RWPE2 (cell line): ENCODE results near the gene ANKRD35.
A peak's percentile ranks its signal among the peaks of the same experiment; 100 is the strongest.

ENCODE experiments used
- ATAC-seq: fragments of 200-7000 bp; cut with Tn5 transposase; 3 replicates; pipeline ENCODE4 v1.9.1; 2021; ENCODE audit warnings: low read depth
- DNase-seq: peaks from one replicate; pipeline ENCODE4 v3.0.0-alpha.2; 2020; ENCODE audit warnings: low spot score
- H3K27ac ChIP-seq: fragments of 450-650 bp; 2 replicates; pipeline ENCODE4 v1.5.1; 2017; ENCODE audit warnings: mild to moderate bottlenecking; ENCODE audit not compliant: poor library complexity, severe bottlenecking
- H3K27me3 ChIP-seq: fragments of 250-450 bp; sonication (Bioruptor Pico); 2 replicates; pipeline ENCODE4 v1.5.1; 2021; ENCODE audit warnings: mild to moderate bottlenecking, moderate library complexity; ENCODE audit not compliant: insufficient read depth, poor library complexity, severe bottlenecking
- H3K36me3 ChIP-seq: fragments of 250-450 bp; sonication (Bioruptor Pico); 2 replicates; pipeline ENCODE4 v1.5.1; 2020; ENCODE audit warnings: low read depth, mild to moderate bottlenecking, moderate library complexity
- H3K4me1 ChIP-seq: fragments of 250-450 bp; sonication (Bioruptor Pico); 2 replicates; pipeline ENCODE4 v1.5.1; 2021; ENCODE audit warnings: mild to moderate bottlenecking, moderate library complexity; ENCODE audit not compliant: insufficient read depth, poor library complexity, severe bottlenecking
- H3K4me3 ChIP-seq: fragments of 250-450 bp; sonication (Bioruptor Pico); 2 replicates; pipeline ENCODE4 v1.5.1; 2021; ENCODE audit warnings: mild to moderate bottlenecking, moderate library complexity; ENCODE audit not compliant: severe bottlenecking
- H3K9me3 ChIP-seq: fragments of 250-450 bp; sonication (Bioruptor Pico); 2 replicates; pipeline ENCODE4 v1.5.1; 2021; ENCODE audit warnings: mild to moderate bottlenecking, moderate library complexity; ENCODE audit not compliant: severe bottlenecking
- TF ChIP-seq, protein P1 (sequence below): fragments of 450-650 bp; IDR thresholded peaks from one replicate; pipeline ENCODE4 v1.5.1; 2017; ENCODE audit warnings: mild to moderate bottlenecking, moderate library complexity; ENCODE audit not compliant: poor library complexity, severe bottlenecking

ANKRD35 gene

DNA sequence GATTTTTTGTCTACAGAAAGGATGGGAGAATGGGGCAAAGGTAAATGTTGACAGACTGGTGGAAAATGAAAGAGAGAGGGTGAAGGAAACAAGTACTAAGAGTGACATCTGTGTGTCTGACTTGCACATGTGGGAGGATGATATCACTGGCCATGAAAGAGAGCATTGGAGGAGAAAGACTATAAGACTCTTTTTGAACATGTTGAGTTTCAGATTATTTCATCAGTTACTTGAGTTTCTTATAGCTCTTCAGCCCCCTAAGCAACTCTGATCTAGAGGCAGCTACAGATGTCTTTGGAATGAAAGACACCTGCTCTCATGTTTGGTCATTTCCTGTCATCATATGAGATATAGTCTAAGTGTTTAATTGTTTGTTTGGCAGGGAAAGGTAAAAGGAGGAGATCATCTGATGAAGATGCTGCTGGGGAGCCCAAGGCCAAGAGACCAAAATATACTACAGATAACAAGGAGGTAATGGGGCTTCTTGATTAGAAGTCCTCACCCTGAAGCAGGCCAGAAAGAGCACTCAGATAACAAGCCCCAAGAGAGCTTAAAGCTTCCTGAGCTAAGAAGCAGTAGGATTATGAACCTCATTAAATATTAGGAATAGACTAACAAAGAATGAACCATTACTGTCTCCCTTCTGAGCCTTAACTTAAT lies 57.2 kb downstream of the ANKRD35 start:
- no peak overlapping the region for H3K27ac ChIP-seq
- TF ChIP-seq, protein P1, sequence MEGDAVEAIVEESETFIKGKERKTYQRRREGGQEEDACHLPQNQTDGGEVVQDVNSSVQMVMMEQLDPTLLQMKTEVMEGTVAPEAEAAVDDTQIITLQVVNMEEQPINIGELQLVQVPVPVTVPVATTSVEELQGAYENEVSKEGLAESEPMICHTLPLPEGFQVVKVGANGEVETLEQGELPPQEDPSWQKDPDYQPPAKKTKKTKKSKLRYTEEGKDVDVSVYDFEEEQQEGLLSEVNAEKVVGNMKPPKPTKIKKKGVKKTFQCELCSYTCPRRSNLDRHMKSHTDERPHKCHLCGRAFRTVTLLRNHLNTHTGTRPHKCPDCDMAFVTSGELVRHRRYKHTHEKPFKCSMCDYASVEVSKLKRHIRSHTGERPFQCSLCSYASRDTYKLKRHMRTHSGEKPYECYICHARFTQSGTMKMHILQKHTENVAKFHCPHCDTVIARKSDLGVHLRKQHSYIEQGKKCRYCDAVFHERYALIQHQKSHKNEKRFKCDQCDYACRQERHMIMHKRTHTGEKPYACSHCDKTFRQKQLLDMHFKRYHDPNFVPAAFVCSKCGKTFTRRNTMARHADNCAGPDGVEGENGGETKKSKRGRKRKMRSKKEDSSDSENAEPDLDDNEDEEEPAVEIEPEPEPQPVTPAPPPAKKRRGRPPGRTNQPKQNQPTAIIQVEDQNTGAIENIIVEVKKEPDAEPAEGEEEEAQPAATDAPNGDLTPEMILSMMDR: no peak

DNA sequence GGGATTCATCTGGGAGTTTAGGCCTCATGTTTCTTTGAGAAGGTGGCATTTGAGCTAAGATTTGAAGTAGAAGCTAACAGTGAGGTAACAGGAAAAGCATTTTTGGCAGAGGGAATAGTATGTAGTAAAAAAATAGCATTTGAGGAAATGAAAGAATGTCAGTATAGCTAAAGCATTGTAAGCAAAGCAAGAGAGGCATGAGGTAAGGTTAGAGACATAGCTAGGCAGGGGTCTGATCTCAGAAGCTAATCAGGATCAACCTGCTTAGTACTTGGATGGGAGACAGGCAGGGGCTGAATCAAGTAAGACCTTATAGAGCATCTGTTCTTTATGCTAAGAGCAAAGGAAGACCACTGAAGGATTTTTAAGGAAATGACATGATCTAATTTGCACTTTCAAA lies 57.7 kb downstream of the ANKRD35 start:
- H3K9me3 ChIP-seq: no peaks in the 10 kb centered on the region
- H3K27me3 ChIP-seq: no peaks in the 10 kb centered on the region
- H3K4me1 ChIP-seq: peaks cover 8% of the 10 kb centered on the region
- H3K27ac ChIP-seq: no peak overlapping the region
- H3K4me3 ChIP-seq: no peak overlapping the region
- peaks cover 70% of the 10 kb centered on the region for H3K36me3 ChIP-seq
- no peak for ATAC-seq
- TF ChIP-seq, protein P1: no peak
- no peak for DNase-seq

More for the DNA sequence above, 57.2 kb downstream of the ANKRD35 start:
- DNase-seq (no peak), ATAC-seq (no peak)
- Histone ChIP-seq H3K36me3 (peaks cover 75% of the 10 kb centered on the region), H3K9me3 (no peaks in the 10 kb centered on the region), H3K27me3 (no peaks in the 10 kb centered on the region), H3K4me3 (no peak overlapping the region), H3K4me1 (peaks cover 8% of the 10 kb centered on the region)

DNA sequence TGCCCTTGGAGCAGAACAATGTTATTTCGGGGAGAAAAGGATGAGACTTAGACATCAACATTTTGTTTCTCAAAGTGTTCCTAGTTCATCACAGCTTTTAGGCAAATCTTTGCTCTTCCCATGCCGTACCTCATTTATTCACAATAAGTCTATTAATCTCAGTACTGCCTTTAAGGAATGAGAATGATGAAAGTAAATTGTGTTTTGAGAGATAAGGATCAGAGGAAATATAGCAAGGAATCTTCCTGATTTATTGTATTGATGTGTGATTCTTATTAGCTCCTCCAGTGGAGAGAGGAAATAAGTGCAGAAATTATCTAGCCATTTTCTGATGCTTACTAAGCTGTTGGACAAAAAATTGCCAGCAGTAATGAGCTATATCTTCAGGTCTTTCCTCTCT lies 59.6 kb downstream of the ANKRD35 start:
- TF ChIP-seq, protein P1: peak; percentile 12
- DNase-seq (no peak), ATAC-seq (no peak)
- Histone ChIP-seq H3K27ac (no peak overlapping the region), H3K4me1 (peaks cover 8% of the 10 kb centered on the region), H3K4me3 (no peak overlapping the region), H3K27me3 (no peaks in the 10 kb centered on the region), H3K9me3 (no peaks in the 10 kb centered on the region), H3K36me3 (peaks cover 56% of the 10 kb centered on the region)

DNA sequence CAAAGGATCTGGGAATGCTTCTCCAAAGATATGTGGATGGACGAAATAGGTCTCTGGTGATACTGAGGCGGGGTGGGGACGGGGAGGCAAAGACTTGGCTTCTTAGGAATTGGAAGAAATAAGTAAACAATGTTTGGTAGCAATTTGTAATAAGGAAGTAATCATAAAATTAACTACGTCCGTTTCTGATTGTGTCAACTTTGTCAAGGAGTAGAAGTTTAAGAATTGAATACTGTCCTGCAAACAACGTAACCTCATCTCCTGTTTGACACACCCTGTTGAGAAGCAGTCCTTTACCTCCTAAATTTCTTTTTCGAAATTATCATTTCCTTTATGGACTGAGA lies 61.2 kb downstream of the ANKRD35 start:
- DNase-seq: no peak
- H3K36me3 ChIP-seq: peaks cover 43% of the 10 kb centered on the region
- TF ChIP-seq, protein P1: no peak
- ATAC-seq: no peak
- peak overlapping the region; percentile 73 for H3K27ac ChIP-seq
- no peaks in the 10 kb centered on the region for H3K9me3 ChIP-seq
- peaks cover 8% of the 10 kb centered on the region for H3K4me1 ChIP-seq
- no peaks in the 10 kb centered on the region for H3K27me3 ChIP-seq
- peak overlapping the region; percentile 62 for H3K4me3 ChIP-seq
